Mesendoderm (in vitro differentiated cells): ENCODE measurements around the gene ZNF581.

Source experiments
- DNase-seq: peaks from one replicate; pipeline ENCODE4 v3.0.0; 2013
- H2AK5ac ChIP-seq: 2 replicates; pipeline ENCODE4 v1.6.1; 2013; ENCODE audit warnings: low read length, inconsistent platforms
- H2BK120ac ChIP-seq: 2 replicates; pipeline ENCODE4 v1.6.1; 2013; ENCODE audit warnings: low read depth, mild to moderate bottlenecking, low read length, moderate library complexity, mixed read lengths
- H2BK15ac ChIP-seq: replicated peaks from 2 replicates; pipeline ENCODE4 v1.6.1; 2013; ENCODE audit warnings: low read depth, mild to moderate bottlenecking, moderate library complexity
- H2BK5ac ChIP-seq: 2 replicates; pipeline ENCODE4 v1.6.1; 2013; ENCODE audit warnings: low read length, inconsistent platforms
- H3K18ac ChIP-seq: 2 replicates; pipeline ENCODE4 v1.6.1; 2013; ENCODE audit warnings: mild to moderate bottlenecking, low read length, mixed read lengths
- H3K23ac ChIP-seq: one replicate; pipeline ENCODE4 v1.6.1; 2013; ENCODE audit warnings: low read length
- H3K27ac ChIP-seq: 2 replicates; pipeline ENCODE4 v1.5.1; 2013; ENCODE audit warnings: low read depth, mild to moderate bottlenecking, inconsistent platforms, low read length, moderate library complexity
- H3K27me3 ChIP-seq: 2 replicates; pipeline ENCODE4 v1.6.1; 2013; ENCODE audit warnings: low read length, control low read depth, mild to moderate bottlenecking, inconsistent platforms; ENCODE audit not compliant: insufficient read depth, poor library complexity
- H3K36me3 ChIP-seq: 2 replicates; pipeline ENCODE4 v1.6.1; 2013; ENCODE audit warnings: low read length, inconsistent platforms; ENCODE audit not compliant: control insufficient read depth, insufficient read depth
- H3K4ac ChIP-seq: one replicate; pipeline ENCODE4 v1.6.1; 2013; ENCODE audit warnings: low read depth, mild to moderate bottlenecking, low read length, moderate library complexity
- H3K4me1 ChIP-seq: 2 replicates; pipeline ENCODE4 v1.6.1; 2013; ENCODE audit warnings: low read depth, low read length, inconsistent platforms; ENCODE audit not compliant: control insufficient read depth
- H3K4me2 ChIP-seq: 2 replicates; pipeline ENCODE4 v1.6.1; 2013; ENCODE audit warnings: low read length
- H3K4me3 ChIP-seq: 2 replicates; pipeline ENCODE4 v1.5.1; 2013; ENCODE audit warnings: mild to moderate bottlenecking, low read length
- H3K56ac ChIP-seq: one replicate; pipeline ENCODE4 v1.6.1; 2013; ENCODE audit warnings: low read length
- H3K79me1 ChIP-seq: 2 replicates; pipeline ENCODE4 v1.6.1; 2013; ENCODE audit warnings: low read length, inconsistent platforms
- H3K79me2 ChIP-seq: 2 replicates; pipeline ENCODE4 v1.6.1; 2013; ENCODE audit warnings: mild to moderate bottlenecking, low read length; ENCODE audit not compliant: control insufficient read depth, insufficient read depth
- H3K9ac ChIP-seq: 2 replicates; pipeline ENCODE4 v1.6.1; 2013; ENCODE audit warnings: low read length, inconsistent platforms
- H4K5ac ChIP-seq: one replicate; pipeline ENCODE4 v1.6.1; 2013; ENCODE audit warnings: low read length
- H4K8ac ChIP-seq: one replicate; pipeline ENCODE4 v1.6.1; 2013; ENCODE audit warnings: low read depth, mild to moderate bottlenecking, control low read depth, low read length, moderate library complexity
- WGBS: extraction: QIAGEN DNeasy Blood & Tissue Kit; methylation state at CpG from one replicate; pipeline ENCODE4 v1.1.7; 2013; ENCODE audit warnings: low lambda C conversion rate, missing lambda C conversion rate; ENCODE audit not compliant: insufficient coverage; ENCODE audit errors: extremely low coverage; 5-methylcytosine and 5-hydroxymethylcytosine counted together

The ZNF581 gene

DNA sequence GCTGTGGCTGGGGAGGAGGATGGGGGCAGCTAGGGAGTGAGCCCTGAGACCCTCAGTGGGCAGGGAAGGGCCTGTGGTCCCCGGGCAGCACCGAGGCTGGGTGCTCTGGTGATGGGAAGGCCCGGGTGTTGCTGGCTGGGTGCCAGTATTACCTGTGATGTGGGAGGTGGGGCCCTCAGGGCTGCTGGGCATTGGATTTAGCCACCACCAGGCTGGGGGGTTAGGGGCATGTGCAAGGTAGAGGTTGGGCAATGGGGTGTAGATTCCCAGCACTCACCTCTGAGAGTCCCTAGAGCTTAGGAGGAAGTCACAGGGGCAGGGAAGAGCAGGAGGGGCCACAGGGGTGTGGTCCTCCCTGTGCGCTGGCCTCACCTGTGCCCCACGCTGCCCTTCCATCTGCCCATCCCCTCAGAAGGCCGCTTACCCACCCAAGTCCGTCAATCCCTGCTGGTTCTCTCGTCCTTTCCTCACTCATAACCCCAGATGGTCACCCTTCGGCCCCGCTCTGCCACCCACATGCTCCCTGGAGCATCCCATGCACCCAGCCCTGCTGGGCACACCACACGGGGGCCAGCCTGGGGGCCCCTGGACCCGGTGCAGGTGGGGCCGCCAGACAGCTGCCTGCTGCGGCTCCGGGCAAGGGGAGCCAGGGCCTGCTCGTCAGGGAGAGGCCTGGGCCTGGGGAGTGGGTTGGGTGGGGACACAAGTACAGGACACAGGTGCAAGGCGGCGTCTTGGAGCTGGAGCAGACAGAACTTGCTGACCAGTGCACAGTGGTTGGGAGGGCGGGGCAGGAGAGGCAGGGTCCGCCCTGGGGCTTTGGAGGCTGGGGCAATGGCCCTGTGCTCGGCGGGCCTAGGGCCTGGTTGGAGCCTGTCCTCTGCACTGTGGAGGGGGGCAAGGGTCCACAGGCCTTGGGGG lies 44.1 kb downstream of the ZNF581 start:
- no peak overlapping the region for H4K5ac ChIP-seq
- H3K9ac ChIP-seq = no peak overlapping the region
- no peak for DNase-seq
- H2BK120ac ChIP-seq = no peak overlapping the region
- no peak overlapping the region for H3K4me3 ChIP-seq
- no peak overlapping the region for H2BK15ac ChIP-seq
- H3K4me2 ChIP-seq = no peak overlapping the region
- no peak overlapping the region for H4K8ac ChIP-seq
- no peak overlapping the region for H2BK5ac ChIP-seq
- peaks cover 8% of the 10 kb centered on the region for H3K79me1 ChIP-seq
- no peak overlapping the region for H3K27ac ChIP-seq
- no CpG with 5 or more reads among the region's 22 CpGs for WGBS
- H3K23ac ChIP-seq = no peak overlapping the region
- H3K4ac ChIP-seq = no peak overlapping the region
- no peak overlapping the region for H3K56ac ChIP-seq
- no peak overlapping the region for H2AK5ac ChIP-seq
- H3K27me3 ChIP-seq = no peaks in the 10 kb centered on the region
- no peak overlapping the region for H3K18ac ChIP-seq
- no peaks in the 10 kb centered on the region for H3K79me2 ChIP-seq
- H3K36me3 ChIP-seq = no peaks in the 10 kb centered on the region
- H3K4me1 ChIP-seq = no peaks in the 10 kb centered on the region

- Histone ChIP-seq H2AK5ac (no peak overlapping the region), H3K18ac (no peak overlapping the region), H3K36me3 (no peaks in the 10 kb centered on the region), H3K4ac (no peak overlapping the region), H3K4me2 (no peak overlapping the region), H2BK15ac (no peak overlapping the region), H3K9ac (no peak overlapping the region), H3K79me2 (no peaks in the 10 kb centered on the region), H3K27me3 (no peaks in the 10 kb centered on the region), H2BK5ac (no peak overlapping the region), H3K79me1 (peaks cover 6% of the 10 kb centered on the region), H3K4me1 (no peaks in the 10 kb centered on the region), H3K23ac (no peak overlapping the region), H2BK120ac (no peak overlapping the region), H3K27ac (no peak overlapping the region), H4K5ac (no peak overlapping the region), H3K56ac (no peak overlapping the region), H3K4me3 (no peak overlapping the region), H4K8ac (no peak overlapping the region)
- WGBS = no CpG with 5 or more reads among the region's 27 CpGs
- DNase-seq = no peak
Measured at GRCh38 chr19:55688422-55689218, 45.2 kb downstream of the ZNF581 start.

- Histone ChIP-seq H3K36me3 (peaks cover 3% of the 10 kb centered on the region), H3K27ac (no peak overlapping the region), H2AK5ac (no peak overlapping the region), H3K18ac (no peak overlapping the region), H2BK15ac (no peak overlapping the region), H2BK120ac (no peak overlapping the region), H4K8ac (no peak overlapping the region), H3K4ac (no peak overlapping the region), H4K5ac (no peak overlapping the region), H3K79me1 (peaks cover 5% of the 10 kb centered on the region), H3K4me2 (no peak overlapping the region), H2BK5ac (no peak overlapping the region), H3K27me3 (no peaks in the 10 kb centered on the region), H3K56ac (no peak overlapping the region), H3K9ac (no peak overlapping the region), H3K4me1 (no peaks in the 10 kb centered on the region), H3K4me3 (no peak overlapping the region), H3K79me2 (no peaks in the 10 kb centered on the region), H3K23ac (no peak overlapping the region)
- WGBS = no CpG with 5 or more reads among the region's 35 CpGs
- no peak for DNase-seq
Measured at GRCh38 chr19:55689411-55690108, 46.1 kb downstream of the ZNF581 start.

GRCh38 chr19:55690109-55690768 lies 46.8 kb downstream of the ZNF581 start:
- no peak overlapping the region for H4K8ac ChIP-seq
- H3K4me2 ChIP-seq = no peak overlapping the region
- H3K27me3 ChIP-seq = no peaks in the 10 kb centered on the region
- H3K18ac ChIP-seq = no peak overlapping the region
- peaks cover 4% of the 10 kb centered on the region for H3K36me3 ChIP-seq
- no peaks in the 10 kb centered on the region for H3K4me1 ChIP-seq
- no peak overlapping the region for H4K5ac ChIP-seq
- no peak overlapping the region for H3K56ac ChIP-seq
- no peak overlapping the region for H3K9ac ChIP-seq
- H3K4ac ChIP-seq = no peak overlapping the region
- no peak overlapping the region for H2AK5ac ChIP-seq
- H2BK5ac ChIP-seq = no peak overlapping the region
- H3K79me1 ChIP-seq = peaks cover 2% of the 10 kb centered on the region
- H2BK15ac ChIP-seq = no peak overlapping the region
- WGBS = no CpG with 5 or more reads among the region's 25 CpGs
- no peak overlapping the region for H3K27ac ChIP-seq
- H3K23ac ChIP-seq = no peak overlapping the region
- H3K4me3 ChIP-seq = no peak overlapping the region
- H2BK120ac ChIP-seq = no peak overlapping the region
- H3K79me2 ChIP-seq = no peaks in the 10 kb centered on the region
- no peak for DNase-seq

DNA sequence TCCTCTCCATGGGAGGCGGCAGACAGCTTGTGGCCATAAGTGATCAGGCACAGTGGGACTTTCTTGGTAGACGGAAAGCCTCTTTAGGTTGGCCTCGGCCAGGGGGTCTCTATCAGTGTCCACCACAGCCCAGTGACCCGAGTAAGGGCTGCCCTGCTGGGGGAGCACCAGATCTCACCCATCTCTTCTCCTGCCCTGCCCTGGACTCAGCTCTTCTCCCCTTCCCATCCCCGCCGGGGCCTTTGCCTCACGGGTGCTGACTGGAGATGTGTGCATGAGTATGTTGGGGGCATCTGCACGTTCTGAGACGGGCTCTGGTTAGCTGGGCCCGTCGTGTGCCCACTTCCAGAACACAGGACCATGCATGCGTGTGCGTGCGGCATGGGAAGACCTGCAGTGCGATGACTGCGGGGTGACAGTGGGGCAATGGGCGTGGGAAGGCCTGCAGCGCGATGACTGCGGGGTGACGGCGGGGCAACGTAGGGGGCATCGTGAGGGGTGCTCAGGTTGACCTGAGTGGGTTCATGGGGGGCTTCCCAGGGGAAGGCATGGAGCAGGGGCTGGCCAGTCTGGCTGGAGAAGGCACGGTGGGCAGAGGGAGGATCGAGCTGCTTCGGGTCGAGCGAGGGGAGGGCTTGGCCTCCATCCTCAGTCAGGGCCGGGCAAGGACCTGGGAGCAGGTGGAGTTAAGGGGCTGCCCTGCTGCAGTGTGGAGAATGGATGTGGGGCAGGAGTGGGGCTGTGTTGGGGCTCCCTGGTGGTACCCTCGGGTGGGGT lies 47.5 kb downstream of the ZNF581 start:
- H3K56ac ChIP-seq = no peak overlapping the region
- no peak overlapping the region for H3K4me3 ChIP-seq
- H3K4me2 ChIP-seq = no peak overlapping the region
- H2AK5ac ChIP-seq = no peak overlapping the region
- H3K9ac ChIP-seq = no peak overlapping the region
- no peaks in the 10 kb centered on the region for H3K79me1 ChIP-seq
- H2BK5ac ChIP-seq = no peak overlapping the region
- no peak overlapping the region for H4K8ac ChIP-seq
- H3K4ac ChIP-seq = no peak overlapping the region
- no peak overlapping the region for H3K27ac ChIP-seq
- no peaks in the 10 kb centered on the region for H3K79me2 ChIP-seq
- no CpG with 5 or more reads among the region's 31 CpGs for WGBS
- no peak for DNase-seq
- no peak overlapping the region for H2BK15ac ChIP-seq
- H2BK120ac ChIP-seq = no peak overlapping the region
- no peaks in the 10 kb centered on the region for H3K4me1 ChIP-seq
- H3K27me3 ChIP-seq = no peaks in the 10 kb centered on the region
- H3K18ac ChIP-seq = no peak overlapping the region
- H3K23ac ChIP-seq = no peak overlapping the region
- no peak overlapping the region for H4K5ac ChIP-seq
- H3K36me3 ChIP-seq = peaks cover 7% of the 10 kb centered on the region
